CD14-positive monocyte (primary cell): ENCODE results near the gene NRROS. TPM values are rescaled to one million over a fixed set of nuclear protein-coding genes. Genes with fewer than 3 reads are reported as not detected.

Experiments used
- DNase-seq, 3 donors: peaks; one replicate each; pipeline ENCODE4 v3.0.0-alpha.2; 2011 to 2022
- H2AFZ ChIP-seq: 2 replicates; pipeline ENCODE4 v1.6.0; 2012; ENCODE audit warnings: mild to moderate bottlenecking, low read depth, low read length, inconsistent platforms; ENCODE audit not compliant: insufficient read depth, poor library complexity, severe bottlenecking
- H3K27ac ChIP-seq, 2 donors: 1 replicate in 1 of 2; 2 replicates in 1 of 2; pipeline ENCODE4 v1.5.1; 2012 to 2013; ENCODE audit warnings: low read length in 2 of 2, control low read depth in 1 of 2, inconsistent platforms in 1 of 2, low read depth in 1 of 2, mild to moderate bottlenecking in 1 of 2
- H3K27me3 ChIP-seq, 2 donors: one replicate each; pipeline versions ENCODE4 v1.6.0 to v1.6.1; 2011 to 2013; ENCODE audit warnings: low read length in 2 of 2; ENCODE audit not compliant: control insufficient read depth in 2 of 2, insufficient read depth in 2 of 2
- H3K36me3 ChIP-seq, 2 donors: replicated peaks in 1 of 2; 1 replicate in 1 of 2; 2 replicates in 1 of 2; pipeline versions ENCODE4 v1.5.1 to v1.6.1; 2012 to 2013; ENCODE audit warnings: low read length in 2 of 2, control low read depth in 1 of 2, inconsistent platforms in 1 of 2, mild to moderate bottlenecking in 1 of 2; ENCODE audit not compliant: insufficient read depth in 2 of 2, control insufficient read depth in 1 of 2
- H3K4me1 ChIP-seq, 2 donors: 1 replicate in 1 of 2; 2 replicates in 1 of 2; pipeline versions ENCODE4 v1.5.1 to v1.6.1; 2012 to 2013; ENCODE audit warnings: low read length in 2 of 2, control low read depth in 1 of 2, inconsistent platforms in 1 of 2, mild to moderate bottlenecking in 1 of 2, moderate library complexity in 1 of 2; ENCODE audit not compliant: insufficient read depth in 2 of 2, control insufficient read depth in 1 of 2
- H3K4me2 ChIP-seq: replicated peaks from 2 replicates; pipeline ENCODE3; 2012; ENCODE audit warnings: low read length, moderate library complexity, mild to moderate bottlenecking; ENCODE audit not compliant: poor library complexity, severe bottlenecking; ENCODE audit errors: extremely low read depth
- H3K4me3 ChIP-seq, 3 experiments: fragments of 200-600 bp in 1 of 3; sonication (generic) in 1 of 3; replicated peaks in 1 of 3; 1 replicate in 2 of 3; 2 replicates in 1 of 3; pipeline ENCODE4 v1.5.1; 2011 to 2013; ENCODE audit warnings: low read length in 3 of 3, mild to moderate bottlenecking in 3 of 3, control low read depth in 2 of 3, low read depth in 2 of 3, inconsistent platforms in 1 of 3, moderate library complexity in 1 of 3
- H3K79me2 ChIP-seq: 2 replicates; pipeline ENCODE4 v1.6.0; 2012; ENCODE audit warnings: mild to moderate bottlenecking, control low read depth, inconsistent platforms, low read length, moderate library complexity; ENCODE audit not compliant: insufficient read depth
- H3K9ac ChIP-seq: 2 replicates; pipeline ENCODE4 v1.6.0; 2017; ENCODE audit warnings: low read length, mild to moderate bottlenecking; ENCODE audit not compliant: insufficient read depth, poor library complexity, severe bottlenecking
- H3K9me3 ChIP-seq, 2 donors: replicated peaks in 1 of 2; 1 replicate in 1 of 2; 2 replicates in 1 of 2; pipeline versions ENCODE4 v1.5.1 to v1.6.1; 2012 to 2013; ENCODE audit warnings: low read length in 2 of 2, control low read depth in 1 of 2; ENCODE audit not compliant: control insufficient read depth in 1 of 2, insufficient read depth in 1 of 2
- H4K20me1 ChIP-seq: 2 replicates; pipeline ENCODE4 v1.6.0; 2012; ENCODE audit warnings: mild to moderate bottlenecking, low read length, control low read depth, moderate library complexity; ENCODE audit not compliant: insufficient read depth
- H3K27ac Mint-ChIP-seq, 7 donors: one replicate each; pipeline ENCODE4 v1.8.0; 2020; ENCODE audit warnings: mild to moderate bottlenecking in 7 of 7, mixed read lengths in 7 of 7, moderate library complexity in 6 of 7, inconsistent platforms in 2 of 7
- H3K27me3 Mint-ChIP-seq, 3 donors: one replicate each; pipeline ENCODE4 v1.8.0; 2021 to 2022; ENCODE audit warnings: low read depth in 3 of 3, mild to moderate bottlenecking in 3 of 3, mixed read lengths in 3 of 3, moderate library complexity in 3 of 3, inconsistent platforms in 1 of 3
- H3K36me3 Mint-ChIP-seq, 2 donors: one replicate each; pipeline ENCODE4 v1.8.0; 2020; ENCODE audit warnings: mixed read lengths in 2 of 2, inconsistent platforms in 1 of 2, mild to moderate bottlenecking in 1 of 2
- H3K4me1 Mint-ChIP-seq: one replicate; pipeline ENCODE4 v1.8.0; 2020; ENCODE audit warnings: mild to moderate bottlenecking, mixed read lengths
- H3K4me3 Mint-ChIP-seq, 2 donors: one replicate each; pipeline ENCODE4 v1.8.0; 2020; ENCODE audit warnings: mild to moderate bottlenecking in 2 of 2, mixed read lengths in 2 of 2, moderate library complexity in 1 of 2
- H3K9me3 Mint-ChIP-seq, 7 donors: one replicate each; pipeline ENCODE4 v1.8.0; 2020 to 2022; ENCODE audit warnings: mixed read lengths in 7 of 7, mild to moderate bottlenecking in 6 of 7, moderate library complexity in 6 of 7, inconsistent platforms in 2 of 7
- WGBS: methylation state at CpG from one replicate; pipeline ENCODE4 v1.1.5; 2013; ENCODE audit warnings: missing lambda C conversion rate; ENCODE audit not compliant: insufficient coverage; 5-methylcytosine and 5-hydroxymethylcytosine counted together
- intact Hi-C, 2 donors: fragments of 100-400 bp; cut with micrococcal nuclease; formaldehyde crosslinking; loops; one replicate each; pipeline versions ENCODE4 v1.15.0 to v1.15.1; 2023
- polyA plus RNA-seq, 3 donors: library from polyadenylated mRNA; depleted of rRNA in 1 of 3; unstranded in 2 of 3; stranded (reverse) in 1 of 3; fragments of 300-500 nt in 2 of 3; fragments of >200 nt in 1 of 3; fragmentation: Illumina TruSeq in 2 of 3; gene quantifications; 1 replicate in 2 of 3; 2 replicates in 1 of 3; pipeline ENCODE4 v1.2.3, GENCODE V29; 2012 to 2021
- TF ChIP-seq, protein P1 (sequence below): fragments of 200-600 bp; IDR thresholded peaks from one replicate; pipeline ENCODE4 v1.8.0; 2022; ENCODE audit warnings: antibody characterized with exemption, mild to moderate bottlenecking

The NRROS gene
- polyA plus RNA-seq, 3 donors, result 5.9 to 109 (median 7.5) TPM

- Mint-ChIP-seq H3K4me1 (peaks cover 43% of the 10 kb centered on the region), H3K4me3 (no peak overlapping the region), H3K36me3 (peaks cover 71 to 85% of the 10 kb centered on the region in 2 donors), H3K27ac (peak overlapping the region; percentile 27 to 90 (median 71)), H3K9me3 (no peaks in the 10 kb centered on the region), H3K27me3 (peaks cover 0 to 3% (median 0%) of the 10 kb centered on the region in 3 donors)
- Histone ChIP-seq H3K4me2 (no peak overlapping the region), H3K9ac (no peak overlapping the region), H3K36me3 (peaks cover 72 to 78% of the 10 kb centered on the region in 2 donors), H3K27me3 (no peaks in the 10 kb centered on the region), H3K4me1 (peaks cover 45% of the 10 kb centered on the region in 2 donors), H2AFZ (no peak overlapping the region), H3K79me2 (peaks cover 99% of the 10 kb centered on the region), H3K27ac (peak overlapping the region; percentile 23 to 88), H3K4me3 (no peak overlapping the region), H4K20me1 (peaks cover 100% of the 10 kb centered on the region), H3K9me3 (no peaks in the 10 kb centered on the region)
- 78% methylated on average over 8 of the region's 12 CpGs for WGBS
- intact Hi-C loops, result loop anchor here (5.0 kb wide), 1 partner anchor 47 kb away; no protein-coding TSS in a partner anchor
- TF ChIP-seq, protein P1, sequence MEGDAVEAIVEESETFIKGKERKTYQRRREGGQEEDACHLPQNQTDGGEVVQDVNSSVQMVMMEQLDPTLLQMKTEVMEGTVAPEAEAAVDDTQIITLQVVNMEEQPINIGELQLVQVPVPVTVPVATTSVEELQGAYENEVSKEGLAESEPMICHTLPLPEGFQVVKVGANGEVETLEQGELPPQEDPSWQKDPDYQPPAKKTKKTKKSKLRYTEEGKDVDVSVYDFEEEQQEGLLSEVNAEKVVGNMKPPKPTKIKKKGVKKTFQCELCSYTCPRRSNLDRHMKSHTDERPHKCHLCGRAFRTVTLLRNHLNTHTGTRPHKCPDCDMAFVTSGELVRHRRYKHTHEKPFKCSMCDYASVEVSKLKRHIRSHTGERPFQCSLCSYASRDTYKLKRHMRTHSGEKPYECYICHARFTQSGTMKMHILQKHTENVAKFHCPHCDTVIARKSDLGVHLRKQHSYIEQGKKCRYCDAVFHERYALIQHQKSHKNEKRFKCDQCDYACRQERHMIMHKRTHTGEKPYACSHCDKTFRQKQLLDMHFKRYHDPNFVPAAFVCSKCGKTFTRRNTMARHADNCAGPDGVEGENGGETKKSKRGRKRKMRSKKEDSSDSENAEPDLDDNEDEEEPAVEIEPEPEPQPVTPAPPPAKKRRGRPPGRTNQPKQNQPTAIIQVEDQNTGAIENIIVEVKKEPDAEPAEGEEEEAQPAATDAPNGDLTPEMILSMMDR, result no peak
- peak in 1 of 3 donors; percentile 78 for DNase-seq
Observed at GRCh38 chr3:196654006-196654734, 14.7 kb downstream of the NRROS start.

- Histone ChIP-seq H4K20me1 (peaks cover 100% of the 10 kb centered on the region), H2AFZ (no peak overlapping the region), H3K4me3 (no peak overlapping the region), H3K4me1 (peaks cover 39 to 41% of the 10 kb centered on the region in 2 donors), H3K27me3 (no peaks in the 10 kb centered on the region), H3K27ac (peak overlapping the region; percentile 23 to 88), H3K9ac (no peak overlapping the region), H3K9me3 (no peaks in the 10 kb centered on the region), H3K36me3 (peaks cover 74 to 83% of the 10 kb centered on the region in 2 donors), H3K4me2 (no peak overlapping the region), H3K79me2 (peaks cover 99% of the 10 kb centered on the region)
- H3K4me1 Mint-ChIP-seq, result peaks cover 39% of the 10 kb centered on the region
- peaks cover 0 to 3% (median 0%) of the 10 kb centered on the region in 3 donors for H3K27me3 Mint-ChIP-seq
- TF ChIP-seq, protein P1, result no peak
- peaks cover 76 to 86% of the 10 kb centered on the region in 2 donors for H3K36me3 Mint-ChIP-seq
- 95% methylated on average over 7 of the region's 7 CpGs for WGBS
- intact Hi-C loops, result loop anchor here (5.0 kb wide), 1 partner anchor 47 kb away; no protein-coding TSS in a partner anchor
- no peak for DNase-seq
- peak overlapping the region in 6 of 7 donors; percentile 37 to 86 (median 71) for H3K27ac Mint-ChIP-seq
- no peak overlapping the region for H3K4me3 Mint-ChIP-seq
- H3K9me3 Mint-ChIP-seq, result no peaks in the 10 kb centered on the region
Observed at GRCh38 chr3:196654735-196655090, 15.2 kb downstream of the NRROS start.
